Fibroblast of skin of left quadriceps (primary cell): ENCODE measurements around the gene ATOH7.
"Not testable (repeated sequence)": the region's sequence is repeated elsewhere in the genome, so short reads cannot be mapped to it uniquely, and the experiment has no call there.

Experiments
- DNase-seq, 2 experiments: peaks; one replicate each; pipeline ENCODE4 v3.0.0-alpha.2; 2013; ENCODE audit warnings: low read depth in 2 of 2

ATOH7 gene

GRCh38 chr10:68237173-68237572 is 5.3 kb upstream of the ATOH7 start:
- DNase-seq, result no peak

DNA sequence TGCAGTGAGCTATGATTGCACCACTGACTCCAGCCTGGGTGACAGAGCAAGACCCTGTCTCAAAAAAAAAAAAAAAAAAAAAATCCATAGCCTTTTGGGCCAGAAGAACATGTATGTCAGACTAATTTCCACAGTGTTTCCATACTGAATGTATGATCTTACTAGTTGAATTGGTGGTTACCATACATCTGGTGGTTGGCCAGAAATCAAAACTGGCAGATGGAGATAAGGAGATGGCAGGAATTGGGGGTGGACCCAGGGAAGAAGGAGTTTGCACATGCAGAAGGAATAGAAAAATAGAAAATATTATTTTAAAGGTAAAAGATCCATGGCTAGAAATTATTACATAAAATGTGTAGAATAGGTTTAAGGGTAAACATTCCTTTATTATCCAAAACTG is 3.7 kb upstream of the ATOH7 start:
- no peak for DNase-seq

DNA sequence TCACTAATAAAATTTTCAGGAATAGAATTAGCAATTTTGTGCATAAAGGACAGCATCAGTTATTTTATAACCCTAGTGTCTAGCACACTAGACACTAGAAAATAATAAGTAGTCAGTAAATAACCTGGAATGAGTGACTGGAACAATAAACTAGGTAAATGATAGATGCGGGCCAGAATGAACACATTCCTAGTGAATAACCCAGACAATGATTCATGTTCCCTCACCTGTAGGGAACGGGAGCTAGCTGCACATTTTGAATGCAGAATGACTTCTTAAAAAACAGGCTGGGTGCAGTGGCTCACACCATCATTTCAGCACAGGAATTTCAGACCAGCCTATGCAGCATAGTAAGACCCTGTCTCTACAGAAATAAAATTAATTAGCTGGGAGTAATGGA is 3.2 kb upstream of the ATOH7 start:
- DNase-seq, result no peak

- DNase-seq, result no peak
Observed at GRCh38 chr10:68233046-68233445, 1.1 kb upstream of the ATOH7 start.

DNA sequence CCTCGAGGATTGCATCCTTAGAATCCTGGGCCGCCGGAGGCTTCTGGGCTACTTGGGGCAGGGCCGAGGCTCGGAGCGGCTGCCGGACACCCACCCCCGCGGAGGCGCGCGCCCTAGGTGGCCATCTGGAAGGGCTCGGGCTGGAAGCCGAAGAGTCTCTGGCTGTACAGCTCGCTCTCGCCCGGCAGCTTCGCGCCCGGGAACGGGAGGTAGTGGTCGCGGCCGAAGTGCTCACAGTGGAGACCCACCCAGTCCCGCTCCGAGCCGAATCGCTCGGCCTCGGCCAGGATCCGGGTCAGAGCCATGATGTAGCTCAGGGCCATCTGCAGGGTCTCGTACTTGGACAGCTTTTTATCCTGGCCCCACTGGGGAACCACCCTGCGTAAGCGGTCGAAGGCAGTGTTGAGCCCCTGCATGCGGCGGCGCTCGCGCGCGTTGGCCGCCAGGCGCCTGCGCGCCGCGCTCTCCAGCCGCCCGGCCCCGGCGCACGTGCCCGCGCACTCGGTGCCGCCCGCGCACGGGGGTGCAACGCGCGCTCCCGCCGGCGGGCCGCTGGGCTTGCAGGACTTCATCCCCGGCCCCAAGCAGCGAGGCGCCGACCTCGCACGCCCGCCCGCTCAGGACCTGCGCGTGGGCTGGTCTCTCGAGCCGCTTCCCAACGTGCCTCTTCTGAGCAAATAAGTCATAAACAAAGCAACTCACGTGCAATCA is 652 bp downstream of the ATOH7 start:
- no peak for DNase-seq

GRCh38 chr10:68230268-68230667 is 1.6 kb downstream of the ATOH7 start:
- no peak for DNase-seq

GRCh38 chr10:68224810-68225209 is 7.1 kb downstream of the ATOH7 start:
- DNase-seq, result no peak

GRCh38 chr10:68223535-68224165 is 8.3 kb downstream of the ATOH7 start:
- DNase-seq, result no peak

DNA sequence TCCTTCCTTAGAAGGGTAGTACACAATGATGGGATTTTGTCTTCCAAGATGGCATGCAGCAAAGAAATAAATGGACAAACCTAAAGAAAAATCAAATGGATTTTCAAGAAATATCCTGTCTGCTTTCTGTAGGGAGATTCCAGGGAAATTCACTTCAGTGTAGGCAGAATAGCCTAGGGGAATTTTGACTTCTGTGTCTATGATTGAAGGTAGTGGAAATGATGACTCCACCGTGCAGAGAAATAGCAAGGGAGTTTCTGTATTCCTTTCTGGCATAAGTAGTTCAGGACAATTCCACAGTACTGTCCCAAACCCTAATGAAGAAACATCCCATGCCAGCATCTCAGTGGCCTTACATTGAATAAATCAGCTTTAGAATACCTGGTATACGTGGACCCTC is 9.5 kb downstream of the ATOH7 start:
- DNase-seq, result no peak

GRCh38 chr10:68221196-68221595 is 10.7 kb downstream of the ATOH7 start:
- DNase-seq, result no peak

DNA sequence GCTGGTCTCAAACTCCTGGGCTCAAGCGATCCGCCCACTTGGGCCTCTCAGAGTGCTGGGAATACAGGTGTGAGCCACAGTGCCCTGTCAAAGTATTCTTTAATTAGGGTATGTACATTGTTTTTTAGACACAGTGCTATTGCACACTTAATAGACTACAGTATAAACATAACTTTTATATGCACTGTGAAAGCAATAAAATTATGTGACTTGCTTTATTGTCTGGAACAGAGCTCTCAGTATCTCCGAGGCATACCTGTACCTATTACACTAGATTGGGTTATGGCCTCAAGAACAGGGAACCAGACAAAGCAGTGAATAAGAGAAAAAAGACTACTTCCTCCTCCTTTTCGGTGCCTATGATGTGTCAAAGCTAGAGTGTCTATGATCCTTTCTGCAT is 13.1 kb downstream of the ATOH7 start:
- no peak for DNase-seq

DNA sequence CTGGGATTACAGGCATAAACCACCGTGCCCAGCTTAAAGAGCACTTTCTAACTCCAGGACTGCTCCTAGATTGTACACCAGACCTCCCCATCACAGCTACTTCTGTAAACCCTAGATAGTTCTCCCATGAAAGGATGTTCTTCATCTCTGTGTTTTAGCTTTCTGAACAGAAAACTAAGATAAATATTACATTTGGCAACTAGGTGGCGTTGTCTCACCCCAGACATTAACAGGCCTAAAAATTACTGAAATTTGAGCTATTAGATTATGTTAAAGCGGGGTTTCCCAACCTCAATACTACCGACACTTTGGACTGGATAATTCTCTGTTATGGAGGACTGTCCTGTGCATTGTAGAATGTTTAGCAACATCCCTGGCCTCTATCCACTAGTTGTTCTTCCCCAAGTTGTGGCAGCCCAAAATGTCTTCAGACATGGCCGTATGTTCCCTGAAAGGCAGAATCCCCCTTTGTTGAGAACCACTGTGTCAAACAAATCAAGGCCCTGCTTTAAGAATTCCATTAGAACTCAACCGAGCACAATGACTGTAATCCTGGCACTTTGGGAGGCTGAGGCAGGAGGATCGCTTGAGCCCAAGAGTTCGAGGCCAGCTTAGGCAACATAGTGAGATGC is 19.1 kb downstream of the ATOH7 start:
- peak; percentile 22 to 29 for DNase-seq

DNA sequence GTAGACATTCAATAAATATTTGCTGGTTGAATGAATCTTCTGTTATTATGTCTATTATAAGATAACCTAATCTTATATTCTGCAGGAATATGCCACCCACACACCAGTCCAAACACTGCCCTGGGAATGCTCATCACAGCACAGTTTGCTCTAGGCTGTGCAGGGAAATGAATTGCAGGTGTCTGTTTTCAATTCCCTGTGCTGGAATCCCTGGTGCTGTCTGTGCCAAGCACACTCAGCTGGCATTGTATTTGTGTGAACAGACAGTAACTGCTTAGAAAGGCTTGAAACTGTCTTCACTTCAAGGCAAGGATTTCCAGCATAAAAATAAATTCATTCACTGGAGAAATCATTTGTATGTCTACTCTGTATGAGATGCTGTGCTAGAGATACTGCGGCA is 20.2 kb downstream of the ATOH7 start:
- no peak for DNase-seq

DNA sequence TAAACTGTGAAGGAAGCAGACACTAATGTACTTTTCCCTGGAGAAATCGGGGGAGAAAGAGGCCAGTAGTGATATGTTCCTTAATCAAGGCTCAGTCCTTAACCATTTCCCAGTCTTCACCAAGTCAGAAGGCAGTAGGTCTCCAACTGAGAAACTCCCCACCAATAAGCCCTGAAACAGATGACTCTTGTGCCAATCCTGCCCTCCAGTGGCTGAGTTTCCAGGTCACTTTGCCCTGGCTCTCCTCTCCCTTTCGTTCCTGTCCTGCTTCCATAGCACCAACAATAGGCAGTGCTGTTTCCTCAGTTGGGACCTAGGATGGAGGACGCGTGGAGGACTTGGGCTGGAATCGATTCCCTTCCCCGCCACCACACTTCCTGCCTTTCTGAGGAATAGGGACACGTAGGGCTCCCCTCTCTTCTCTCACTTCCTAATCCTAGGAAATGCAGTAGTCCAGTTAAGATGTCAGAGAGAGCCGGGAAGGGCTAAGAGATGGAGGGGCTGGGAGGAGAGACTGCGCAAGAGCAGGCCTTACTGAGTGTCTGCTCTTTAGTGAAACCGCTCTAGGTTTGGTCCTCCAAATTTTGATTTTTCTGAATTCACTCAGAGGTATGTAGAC is 23.4 kb downstream of the ATOH7 start:
- peak; percentile 40 for DNase-seq

DNA sequence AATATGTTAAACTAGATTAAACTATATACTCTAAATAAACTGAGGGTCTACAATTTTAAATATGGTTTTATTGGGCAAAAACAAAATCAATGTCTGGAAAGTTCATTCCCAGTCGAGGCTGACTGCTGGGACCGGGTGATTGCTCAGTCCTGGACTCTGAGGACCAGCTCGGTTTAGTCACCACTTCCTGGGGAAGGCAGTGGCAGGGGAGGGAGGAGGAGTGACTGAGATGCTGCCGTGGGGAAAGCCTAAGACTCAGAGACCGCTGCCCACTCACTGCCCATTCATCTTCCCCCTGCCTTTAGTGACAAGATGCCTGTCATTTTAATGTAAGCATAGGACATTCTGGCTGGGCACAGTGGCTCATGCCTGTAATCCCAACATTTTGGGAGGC is 29.0 kb downstream of the ATOH7 start:
- DNase-seq, result no peak

- DNase-seq, result no peak
Observed at GRCh38 chr10:68196701-68197100, 35.2 kb downstream of the ATOH7 start.

GRCh38 chr10:68195776-68196175 is 36.1 kb downstream of the ATOH7 start:
- not testable (repeated sequence) for DNase-seq

GRCh38 chr10:68194290-68194689 is 37.6 kb downstream of the ATOH7 start:
- DNase-seq, result no peak

DNA sequence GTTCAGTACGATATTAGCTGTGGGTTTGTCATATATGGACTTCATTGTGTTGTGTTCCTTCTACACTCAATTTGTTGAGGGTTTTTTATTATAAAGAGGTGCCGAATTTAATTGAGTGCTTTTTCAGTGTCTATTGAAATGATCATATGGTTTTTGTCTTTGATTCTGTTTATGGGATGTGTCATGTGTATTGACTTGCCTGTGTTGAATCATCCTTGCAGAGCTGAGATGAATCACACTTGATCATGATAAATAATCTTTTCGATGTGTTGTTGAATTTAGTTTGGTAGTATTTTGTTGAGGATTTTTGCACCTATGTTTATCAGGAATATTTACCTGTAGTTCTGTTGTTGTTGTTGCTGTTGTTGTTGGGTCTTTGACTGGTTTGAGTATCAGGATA is 39.8 kb downstream of the ATOH7 start:
- DNase-seq, result no peak

DNA sequence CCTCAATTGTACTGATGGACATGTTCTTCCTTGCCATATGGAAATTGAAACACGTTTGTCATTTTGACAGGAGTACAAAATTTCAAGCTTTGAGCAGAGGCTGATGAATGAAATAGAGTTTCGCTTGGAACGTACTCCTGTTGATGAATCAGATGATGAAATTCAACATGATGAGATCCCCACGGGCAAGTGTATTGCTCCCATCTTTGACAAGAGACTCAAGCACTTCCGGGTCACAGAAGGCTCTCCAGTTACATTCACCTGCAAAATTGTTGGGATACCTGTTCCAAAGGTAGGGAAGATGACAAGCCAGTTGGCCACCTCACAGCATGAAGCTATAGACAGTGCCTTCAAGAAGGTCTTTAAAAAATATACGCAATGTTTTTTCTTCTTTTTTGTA is 43.1 kb downstream of the ATOH7 start:
- no peak for DNase-seq

DNA sequence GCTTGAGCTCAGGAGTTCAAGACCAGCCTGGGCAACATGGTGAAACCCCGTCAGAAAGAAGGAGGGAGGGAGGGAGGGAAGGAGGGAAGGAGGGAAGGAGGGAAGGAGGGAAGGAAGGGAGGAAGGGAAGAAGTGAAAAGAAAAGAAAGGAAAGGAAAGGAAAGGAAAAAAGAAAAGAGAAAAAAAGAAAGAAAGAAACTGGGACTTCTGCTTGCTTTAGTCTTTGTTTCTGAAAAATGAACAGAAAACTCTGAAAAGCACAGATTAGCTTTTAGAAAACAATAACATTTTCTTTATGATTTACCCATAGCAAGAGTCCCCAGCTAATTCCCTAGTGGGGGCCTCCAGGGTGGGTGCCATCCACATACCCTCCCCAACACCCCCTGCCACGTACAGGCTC is 46.8 kb downstream of the ATOH7 start:
- no peak for DNase-seq

GRCh38 chr10:68184546-68184945 is 47.4 kb downstream of the ATOH7 start:
- DNase-seq, result no peak
